Tibial nerve (tissue), 4 donors: Measurements from ENCODE around the gene MDFIC.

Experiments
- EP300 ChIP-seq, 2 donors: sonication (generic); formaldehyde crosslinking; IDR thresholded peaks; one replicate each; pipeline ENCODE4 v1.6.1; 2017; ENCODE audit warnings: antibody characterized with exemption in 2 of 2, mild to moderate bottlenecking in 1 of 2
- TF ChIP-seq, protein P1 (sequence below), 5 experiments: fragments of 200-600 bp in 3 of 5; fragments of 450-650 bp in 2 of 5; sonication (generic) in 3 of 5; IDR thresholded peaks; one replicate each; pipeline ENCODE4 v1.5.1; 2016 to 2019; ENCODE audit warnings: antibody characterized with exemption in 5 of 5, mild to moderate bottlenecking in 3 of 5, moderate library complexity in 2 of 5

DNA sequence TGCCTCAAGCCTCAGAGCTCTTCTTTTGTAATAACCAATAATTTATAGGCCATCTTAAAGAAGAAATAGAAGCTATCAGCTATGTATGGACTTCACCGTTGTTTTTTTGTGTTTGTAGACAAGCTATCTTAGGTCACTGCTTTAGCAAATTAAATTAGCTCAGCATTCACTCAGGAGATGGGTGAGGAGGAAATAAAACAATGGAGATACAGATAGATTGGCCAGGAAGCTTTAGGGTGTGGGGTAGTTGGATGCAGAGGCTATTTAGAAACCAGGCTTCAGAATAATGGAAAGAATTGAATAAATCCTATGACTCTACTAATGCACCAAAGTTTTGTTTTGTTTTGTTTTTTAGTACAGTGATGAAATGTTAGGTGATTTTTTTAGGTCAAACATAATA, 66.1 kb downstream of the MDFIC start:
- TF ChIP-seq, protein P1, sequence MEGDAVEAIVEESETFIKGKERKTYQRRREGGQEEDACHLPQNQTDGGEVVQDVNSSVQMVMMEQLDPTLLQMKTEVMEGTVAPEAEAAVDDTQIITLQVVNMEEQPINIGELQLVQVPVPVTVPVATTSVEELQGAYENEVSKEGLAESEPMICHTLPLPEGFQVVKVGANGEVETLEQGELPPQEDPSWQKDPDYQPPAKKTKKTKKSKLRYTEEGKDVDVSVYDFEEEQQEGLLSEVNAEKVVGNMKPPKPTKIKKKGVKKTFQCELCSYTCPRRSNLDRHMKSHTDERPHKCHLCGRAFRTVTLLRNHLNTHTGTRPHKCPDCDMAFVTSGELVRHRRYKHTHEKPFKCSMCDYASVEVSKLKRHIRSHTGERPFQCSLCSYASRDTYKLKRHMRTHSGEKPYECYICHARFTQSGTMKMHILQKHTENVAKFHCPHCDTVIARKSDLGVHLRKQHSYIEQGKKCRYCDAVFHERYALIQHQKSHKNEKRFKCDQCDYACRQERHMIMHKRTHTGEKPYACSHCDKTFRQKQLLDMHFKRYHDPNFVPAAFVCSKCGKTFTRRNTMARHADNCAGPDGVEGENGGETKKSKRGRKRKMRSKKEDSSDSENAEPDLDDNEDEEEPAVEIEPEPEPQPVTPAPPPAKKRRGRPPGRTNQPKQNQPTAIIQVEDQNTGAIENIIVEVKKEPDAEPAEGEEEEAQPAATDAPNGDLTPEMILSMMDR (IDR thresholded peaks at IDR 0.05) = no peak
- TF ChIP-seq EP300 (IDR thresholded peaks at IDR 0.05) = no peak
